HG02798 (cell line): Measurements from ENCODE around the gene UQCC2.

Experiments used
- ATAC-seq: cut with Tn5 transposase; IDR thresholded peaks from one replicate; pipeline ENCODE4 v1.9.1; 2021; ENCODE audit warnings: mild to moderate bottlenecking; ENCODE audit not compliant: unreplicated experiment, poor library complexity

The UQCC2 gene

GRCh38 chr6:33693186-33694105, 18.1 kb downstream of the UQCC2 start:
- ATAC-seq: no peak

GRCh38 chr6:33692760-33693158, 18.7 kb downstream of the UQCC2 start:
- ATAC-seq: no peak

GRCh38 chr6:33692078-33692759, 19.3 kb downstream of the UQCC2 start:
- ATAC-seq: no peak

DNA sequence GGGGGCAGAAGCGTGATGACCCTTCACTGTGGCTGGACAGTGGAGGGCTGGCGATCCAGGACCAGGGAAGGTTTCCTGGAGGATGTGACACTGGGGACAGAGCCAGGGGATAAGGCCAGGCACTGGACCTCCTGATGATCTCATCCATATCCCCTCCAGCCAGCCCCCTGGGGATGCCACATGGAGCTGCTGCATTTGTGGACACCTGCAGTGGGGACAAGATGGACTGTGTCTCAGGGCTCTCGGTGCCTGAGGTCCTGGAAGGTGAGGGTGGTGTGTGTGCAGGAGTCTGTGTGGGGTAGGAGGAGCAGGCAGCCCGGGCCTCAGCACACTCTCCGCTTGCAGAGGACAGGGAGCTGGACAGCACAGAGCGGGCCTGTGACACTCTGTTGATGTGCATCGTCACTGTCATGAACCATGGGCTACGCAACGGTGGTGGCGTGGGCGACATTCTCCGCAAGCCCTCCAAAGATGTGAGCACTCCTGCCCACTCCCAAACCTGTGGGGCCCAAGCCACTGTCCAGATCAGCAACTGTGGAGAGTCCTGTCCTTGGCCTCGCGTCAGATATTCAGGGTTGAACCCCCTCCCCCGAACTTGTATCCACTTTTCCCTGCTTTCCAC, 19.9 kb downstream of the UQCC2 start:
- ATAC-seq: no peak

DNA sequence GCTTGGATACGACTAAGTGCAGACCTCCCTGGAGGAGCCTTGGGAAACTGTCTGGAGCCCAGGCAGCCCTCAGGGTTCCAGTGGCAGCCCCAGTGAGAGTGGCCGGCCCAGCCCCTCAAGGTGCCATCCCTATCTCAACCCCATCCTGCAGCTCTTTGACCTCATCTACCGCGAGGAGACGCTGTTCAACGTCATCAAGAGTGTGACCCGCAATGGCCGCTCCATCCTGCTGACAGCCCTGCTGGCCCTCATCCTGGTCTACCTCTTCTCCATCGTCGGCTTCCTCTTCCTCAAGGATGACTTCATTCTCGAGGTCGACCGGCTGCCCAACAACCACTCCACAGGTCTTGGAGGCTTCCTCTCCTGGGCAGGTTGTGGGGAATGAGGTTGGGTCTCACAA, 20.7 kb downstream of the UQCC2 start:
- ATAC-seq: no peak

DNA sequence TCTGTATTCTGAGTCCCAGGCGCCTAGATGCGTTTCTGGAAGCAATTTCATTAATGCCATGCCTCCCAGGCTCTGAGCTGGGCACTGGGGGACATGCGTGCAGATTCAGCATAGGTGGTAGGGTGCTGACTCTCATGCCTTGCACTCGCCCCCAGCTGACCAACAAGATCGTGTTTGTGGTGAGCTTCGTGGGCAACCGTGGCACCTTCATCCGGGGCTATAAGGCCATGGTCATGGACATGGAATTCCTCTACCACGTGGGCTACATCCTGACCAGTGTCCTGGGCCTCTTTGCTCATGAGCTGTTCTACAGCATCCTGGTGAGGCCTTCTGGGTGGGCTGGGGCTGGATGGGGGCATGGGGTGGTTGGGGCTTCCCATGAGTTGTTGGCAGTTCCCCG, 21.6 kb downstream of the UQCC2 start:
- ATAC-seq: no peak

DNA sequence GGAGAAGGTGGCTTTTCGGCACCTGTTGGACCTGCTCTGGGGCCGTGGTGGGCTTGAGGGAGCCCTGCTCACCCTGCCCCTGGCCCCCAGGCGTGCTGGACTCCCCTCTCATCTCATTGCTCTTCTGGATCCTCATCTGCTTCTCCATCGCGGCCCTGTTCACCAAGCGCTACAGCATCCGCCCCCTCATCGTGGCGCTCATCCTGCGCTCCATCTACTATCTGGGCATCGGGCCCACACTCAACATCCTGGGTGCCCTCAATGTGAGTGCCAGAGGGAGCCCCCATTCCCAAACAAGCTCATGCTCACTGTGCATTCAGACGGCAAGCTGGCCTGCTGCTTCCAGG, 22.4 kb downstream of the UQCC2 start:
- ATAC-seq: no peak

DNA sequence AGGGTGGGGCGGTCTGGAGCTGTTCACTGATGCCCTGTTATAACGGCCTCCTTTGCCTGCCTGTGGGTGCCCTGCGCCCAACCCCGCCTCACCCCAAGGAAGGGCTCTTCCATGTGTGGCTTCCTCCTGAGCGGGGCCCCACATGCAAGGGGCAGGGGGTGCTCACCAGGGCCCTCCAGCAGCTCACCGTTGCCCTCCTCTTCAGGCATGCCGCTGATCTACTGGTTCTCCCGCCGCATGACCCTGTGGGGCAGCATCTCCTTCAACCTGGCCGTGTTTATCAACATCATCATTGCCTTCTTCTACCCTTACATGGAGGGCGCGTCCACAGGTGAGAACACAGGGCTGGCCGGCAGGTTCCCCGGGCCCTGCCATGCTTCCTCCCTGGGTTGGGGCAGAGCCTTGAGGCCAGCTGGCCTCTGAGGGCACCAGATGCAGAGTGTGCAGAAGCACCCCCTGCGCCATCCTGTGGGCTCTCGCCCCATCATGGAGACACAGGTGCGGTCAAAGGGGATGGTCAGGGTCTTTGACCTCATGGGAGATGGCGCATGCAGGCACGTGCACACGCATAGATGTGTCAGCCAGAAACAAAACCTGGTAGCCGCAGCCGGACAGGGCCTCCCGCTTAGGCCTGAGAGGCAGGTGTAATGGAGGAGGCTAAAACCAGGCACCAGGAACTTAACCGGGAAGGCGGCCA, 22.9 kb downstream of the UQCC2 start:
- ATAC-seq: no peak

DNA sequence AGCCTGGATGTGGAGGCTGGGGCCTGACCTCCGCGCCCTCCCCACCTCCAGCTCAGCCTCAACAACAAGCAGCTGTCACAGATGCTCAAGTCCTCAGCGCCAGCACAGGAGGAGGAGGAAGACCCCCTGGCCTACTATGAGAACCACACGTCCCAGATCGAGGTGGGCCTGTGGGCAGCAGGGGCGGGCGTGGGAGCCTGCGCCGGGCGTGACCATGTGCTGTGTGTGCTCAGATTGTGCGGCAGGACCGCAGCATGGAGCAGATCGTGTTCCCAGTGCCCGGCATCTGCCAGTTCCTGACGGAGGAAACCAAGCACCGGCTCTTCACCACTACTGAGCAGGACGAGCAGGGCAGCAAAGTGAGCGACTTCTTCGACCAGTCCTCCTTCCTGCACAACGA, 23.5 kb downstream of the UQCC2 start:
- ATAC-seq: no peak

DNA sequence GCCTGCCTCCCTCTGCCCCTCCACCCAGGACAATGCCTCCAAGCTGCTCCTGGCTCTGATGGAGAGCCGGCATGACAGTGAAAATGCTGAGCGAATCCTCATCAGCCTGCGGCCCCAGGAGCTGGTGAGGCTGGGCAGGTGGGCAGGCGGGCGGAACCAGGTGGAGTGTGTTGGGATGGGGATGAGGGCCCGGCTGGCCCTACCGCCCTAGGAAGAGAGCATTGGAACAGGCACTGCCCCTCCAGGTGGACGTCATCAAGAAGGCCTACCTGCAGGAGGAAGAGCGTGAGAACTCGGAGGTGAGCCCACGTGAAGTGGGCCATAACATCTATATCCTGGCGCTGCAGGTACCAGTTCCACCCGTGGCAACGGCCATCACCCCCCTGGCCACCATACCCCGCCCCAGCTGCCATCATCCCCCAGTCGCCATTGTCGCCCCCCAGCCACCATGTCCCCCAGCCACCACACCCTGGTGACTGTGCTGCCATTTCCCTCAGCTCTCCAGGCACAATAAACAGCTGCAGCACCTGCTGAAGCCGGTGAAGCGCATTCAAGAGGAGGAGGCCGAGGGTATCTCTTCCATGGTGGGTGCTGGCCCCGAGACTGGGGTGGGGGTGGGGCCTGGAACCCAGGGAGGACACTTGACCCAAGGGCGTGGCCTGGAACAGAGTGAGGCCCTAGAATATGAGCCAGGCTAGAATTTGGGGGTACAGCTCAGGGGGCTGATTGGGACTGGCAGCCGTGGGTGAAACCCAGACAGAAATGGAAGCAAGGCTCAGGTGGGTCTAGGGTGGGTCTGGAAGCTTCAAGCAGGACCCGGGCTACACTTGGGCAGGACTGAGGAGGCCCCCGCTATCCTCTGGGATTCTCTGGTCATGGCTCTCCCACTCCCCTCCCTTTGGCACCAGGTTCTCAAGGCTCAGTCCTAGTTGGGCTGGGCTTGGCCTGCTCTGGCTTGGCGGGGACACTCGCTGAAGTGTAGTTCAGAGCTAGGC, 24.2 kb downstream of the UQCC2 start:
- no peak for ATAC-seq

DNA sequence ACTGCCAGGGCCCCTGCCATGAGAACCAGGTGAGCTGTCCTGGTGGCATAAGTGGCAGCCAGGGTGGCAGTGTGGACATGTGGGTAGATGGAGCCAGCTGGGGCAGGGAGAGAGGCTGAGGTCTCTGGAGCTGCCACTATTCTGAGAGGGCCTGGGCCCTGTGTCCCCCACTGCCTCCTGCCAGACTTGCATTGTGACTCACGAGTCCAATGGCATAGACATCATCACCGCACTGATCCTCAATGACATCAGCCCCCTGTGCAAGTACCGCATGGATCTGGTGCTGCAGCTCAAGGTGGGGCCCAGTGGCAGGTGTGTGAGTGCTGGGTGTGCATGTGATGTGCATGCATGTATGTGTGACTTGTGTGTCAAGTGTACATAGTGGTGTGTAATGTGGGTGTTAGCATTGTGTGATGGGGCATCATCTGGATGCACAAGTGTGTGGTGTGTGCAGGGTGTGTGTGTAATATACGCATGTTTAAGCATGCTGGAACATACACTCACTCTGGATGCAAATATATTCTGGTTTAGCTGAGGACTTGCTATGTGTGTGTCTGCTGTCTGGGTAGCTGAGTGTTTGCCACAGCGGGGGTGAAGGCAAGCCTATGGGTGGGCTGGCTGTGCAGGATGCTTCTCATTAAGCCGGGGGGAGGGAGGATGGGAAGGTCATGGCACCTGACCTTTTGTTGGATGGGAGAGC, 25.1 kb downstream of the UQCC2 start:
- ATAC-seq: no peak

DNA sequence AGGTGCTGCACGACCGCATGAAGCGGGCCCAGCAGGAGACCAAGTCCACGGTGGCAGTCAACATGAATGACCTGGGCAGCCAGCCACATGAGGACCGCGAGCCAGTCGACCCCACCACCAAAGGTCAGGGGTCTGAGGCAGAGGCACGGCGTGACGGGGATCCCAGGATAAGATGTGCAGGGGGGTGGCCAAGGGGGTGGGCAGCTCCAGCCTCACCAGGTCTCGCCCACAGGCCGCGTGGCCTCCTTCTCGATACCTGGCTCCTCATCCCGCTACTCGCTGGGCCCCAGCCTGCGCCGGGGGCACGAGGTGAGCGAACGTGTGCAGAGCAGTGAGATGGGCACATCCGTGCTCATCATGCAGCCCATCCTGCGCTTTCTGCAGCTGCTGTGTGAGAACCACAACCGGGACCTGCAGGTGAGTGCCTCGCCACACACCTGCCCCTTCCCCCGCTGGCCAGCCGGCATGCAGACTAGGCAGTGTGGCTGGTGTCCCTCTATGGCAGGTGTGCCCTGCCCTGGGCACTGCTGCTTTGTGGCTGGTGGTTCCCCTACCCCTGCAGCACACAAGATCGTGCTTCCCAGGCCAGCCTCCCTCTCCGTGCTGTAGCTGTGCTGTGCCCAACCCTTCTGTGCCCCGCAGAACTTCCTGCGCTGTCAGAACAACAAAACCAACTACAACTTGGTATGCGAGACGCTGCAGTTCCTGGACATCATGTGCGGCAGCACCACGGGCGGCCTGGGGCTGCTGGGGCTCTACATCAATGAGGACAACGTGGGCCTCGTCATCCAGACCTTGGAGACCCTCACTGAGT, 25.9 kb downstream of the UQCC2 start:
- ATAC-seq: no peak

DNA sequence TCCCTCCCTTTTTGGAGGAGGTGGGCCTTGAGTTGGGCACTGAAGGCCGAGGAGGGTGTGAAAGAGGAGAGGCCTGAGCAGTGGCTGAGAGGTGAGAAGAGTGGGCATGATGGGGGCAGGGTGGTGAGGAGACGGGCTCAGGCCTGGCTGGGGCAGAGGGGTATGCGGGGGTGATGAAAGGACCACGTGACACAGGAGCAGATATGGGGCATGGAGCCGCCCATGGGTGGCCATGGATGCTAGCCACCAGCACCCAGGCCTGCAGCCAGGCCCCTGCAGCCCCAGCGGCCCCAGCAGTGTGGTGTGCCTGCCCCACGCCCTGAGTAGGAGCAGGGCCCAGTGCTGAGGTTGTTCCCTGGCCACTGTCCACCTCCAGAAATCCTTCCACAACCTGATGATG, 26.5 kb downstream of the UQCC2 start:
- no peak for ATAC-seq

GRCh38 chr6:33684428-33684896, 27.0 kb downstream of the UQCC2 start:
- ATAC-seq: no peak

DNA sequence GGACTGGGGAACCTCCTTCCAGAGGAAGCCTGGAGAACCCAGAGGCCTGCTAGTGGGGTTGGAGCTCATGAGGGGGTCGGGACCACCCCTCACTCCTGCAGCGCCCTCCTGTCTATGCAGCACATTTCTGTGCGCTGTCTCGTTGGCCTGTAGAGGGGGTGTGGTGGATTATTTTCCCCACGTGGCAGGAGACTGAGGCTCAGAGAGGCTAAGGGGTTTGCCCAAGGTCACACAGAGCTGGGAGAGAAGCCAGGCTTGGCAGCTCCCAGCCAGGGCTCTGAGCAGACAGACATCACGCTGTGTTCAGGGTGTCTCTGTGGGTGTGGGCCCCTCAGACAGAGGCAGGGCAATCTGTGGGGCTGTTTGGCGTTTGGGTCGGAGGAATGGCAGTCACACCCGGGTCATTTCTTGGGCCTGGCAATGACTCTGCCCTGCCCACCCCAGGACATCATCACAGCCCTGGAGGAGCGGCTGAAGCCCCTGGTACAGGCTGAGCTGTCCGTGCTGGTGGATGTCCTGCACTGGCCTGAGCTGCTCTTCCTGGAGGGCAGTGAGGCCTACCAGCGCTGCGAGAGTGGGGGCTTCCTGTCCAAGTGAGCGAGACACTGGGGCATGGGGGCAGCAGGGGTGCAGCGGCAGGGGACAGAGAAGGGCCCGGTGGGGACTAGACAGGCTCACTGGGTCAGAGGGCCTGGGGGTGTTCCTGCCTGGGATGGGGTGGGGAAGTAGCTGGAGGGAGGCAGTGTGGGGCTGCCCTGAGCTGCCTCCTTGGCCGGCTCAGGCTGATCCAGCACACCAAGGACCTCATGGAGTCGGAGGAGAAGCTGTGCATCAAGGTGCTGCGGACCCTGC, 27.7 kb downstream of the UQCC2 start:
- ATAC-seq: no peak

DNA sequence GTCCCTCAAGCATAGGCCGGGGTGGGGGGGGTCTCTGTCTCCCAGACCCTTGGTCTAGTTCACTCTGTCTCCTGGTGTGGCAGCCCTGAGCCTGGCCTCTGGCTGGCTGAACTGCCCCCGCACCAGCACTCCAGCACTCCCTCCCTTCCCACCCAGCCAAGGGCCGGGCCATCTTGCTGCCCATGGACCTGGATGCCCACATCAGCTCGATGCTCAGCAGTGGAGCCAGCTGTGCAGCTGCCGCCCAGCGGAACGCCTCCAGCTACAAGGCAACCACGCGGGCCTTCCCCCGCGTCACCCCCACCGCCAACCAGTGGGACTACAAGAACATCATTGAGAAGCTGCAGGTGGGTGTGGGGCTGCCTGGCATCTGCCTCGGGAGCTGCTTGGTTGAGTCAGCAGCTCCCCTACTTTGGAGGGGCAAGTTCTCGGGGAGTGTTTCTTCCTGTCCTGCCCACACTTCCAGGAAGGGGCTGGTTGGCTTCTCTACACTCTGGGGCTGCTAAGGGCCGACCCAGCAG, 28.4 kb downstream of the UQCC2 start:
- ATAC-seq: no peak

GRCh38 chr6:33682341-33682740, 29.2 kb downstream of the UQCC2 start:
- no peak for ATAC-seq
